Cardiac fibroblast (primary cell): ENCODE data around the gene AP3B1.
A peak's percentile ranks its signal among the peaks of the same experiment; 100 is the strongest.

Experiments used
- DNase-seq, 2 donors: peaks; one replicate each; pipeline versions ENCODE4 v3.0.0 to v3.0.0-alpha.2; 2010; ENCODE audit warnings: low read depth in 2 of 2
- H3K4me3 ChIP-seq, 2 donors: replicated peaks in 1 of 2; 1 replicate in 1 of 2; 2 replicates in 1 of 2; pipeline ENCODE4 v1.5.1; 2011; ENCODE audit warnings: low read depth in 2 of 2, low read length in 2 of 2, mild to moderate bottlenecking in 2 of 2, moderate library complexity in 1 of 2
- CTCF ChIP-seq: IDR thresholded peaks from one replicate; pipeline ENCODE4 v1.5.1; 2011; ENCODE audit warnings: low read depth, mild to moderate bottlenecking, low read length, inconsistent platforms

The AP3B1 gene

GRCh38 chr5:78237911-78238310, 56.6 kb downstream of the AP3B1 start:
- no peak overlapping the region for H3K4me3 ChIP-seq
- no peak for TF ChIP-seq CTCF
- no peak for DNase-seq

GRCh38 chr5:78236046-78236445, 58.5 kb downstream of the AP3B1 start:
- DNase-seq, result peak in 1 of 2 donors; percentile 26
- TF ChIP-seq CTCF, result no peak
- H3K4me3 ChIP-seq, result no peak overlapping the region

- TF ChIP-seq CTCF, result no peak
- peak; percentile 12 to 60 for DNase-seq
- no peak overlapping the region for H3K4me3 ChIP-seq
Observed at GRCh38 chr5:78235289-78235688, 59.2 kb downstream of the AP3B1 start.

- no peak for TF ChIP-seq CTCF
- no peak for DNase-seq
- no peak overlapping the region for H3K4me3 ChIP-seq
Observed at GRCh38 chr5:78234804-78235203, 59.7 kb downstream of the AP3B1 start.

- TF ChIP-seq CTCF, result no peak
- DNase-seq, result no peak
- no peak overlapping the region for H3K4me3 ChIP-seq
Observed at GRCh38 chr5:78232163-78232562, 62.3 kb downstream of the AP3B1 start.

GRCh38 chr5:78224358-78224757, 70.1 kb downstream of the AP3B1 start:
- no peak for DNase-seq
- no peak for TF ChIP-seq CTCF
- H3K4me3 ChIP-seq, result no peak overlapping the region

GRCh38 chr5:78221964-78222451, 72.5 kb downstream of the AP3B1 start:
- no peak overlapping the region for H3K4me3 ChIP-seq
- peak; percentile 40 for TF ChIP-seq CTCF
- peak; percentile 29 to 47 for DNase-seq
